GM12878 (cell line): ENCODE results near the gene TCIRG1. TPM values are rescaled to one million over a fixed set of nuclear protein-coding genes. Genes with fewer than 3 reads are reported as not detected.

Source experiments
- ATAC-seq: fragments of 200-7000 bp; cut with Tn5 transposase; 3 replicates; pipeline ENCODE4 v1.9.1; 2020; ENCODE audit warnings: mild to moderate bottlenecking, moderate library complexity
- BruUV-seq: library from RNA; stranded (reverse); fragments of 400-500 nt; replicated peaks from 2 replicates; lab custom pipeline; 2021; lab: Mats Ljungman, UMichigan
- CTCF ChIA-PET: fragments of 300-600 bp; sonication (Branson Sonifier 250); formaldehyde crosslinking; extraction: SDS; loops from one replicate; lab custom pipeline; 2021; ENCODE audit warnings: inconsistent platforms; lab: Yijun Ruan, JAX
- POLR2A ChIA-PET: fragments of 350-600 bp; formaldehyde crosslinking; extraction: SDS; loops from one replicate; lab custom pipeline; 2021; ENCODE audit warnings: inconsistent platforms; lab: Charles Lee
- RAD21 ChIA-PET: fragments of 300-600 bp; sonication (Branson Sonifier 250); formaldehyde crosslinking; loops from one replicate; lab custom pipeline; 2023; ENCODE audit warnings: antibody characterized with exemption; ENCODE audit not compliant: unreplicated experiment; lab: Charles Lee
- SMC1A ChIA-PET: fragments of 300-600 bp; sonication (Branson Sonifier 250); formaldehyde crosslinking; loops from one replicate; lab custom pipeline; 2023; ENCODE audit not compliant: unreplicated experiment, uncharacterized antibody; lab: Charles Lee
- DNase-seq: peaks from one replicate; pipeline ENCODE4 v3.0.0-alpha.2; 2011; ENCODE audit warnings: low read depth, low spot score
- FAIRE-seq: peaks from 3 replicates; lab custom pipeline; 2011; peaks lifted over from hg19 to GRCh38; lab: Jason Lieb, UNC
- H2AFZ ChIP-seq: 2 replicates; pipeline ENCODE4 v1.6.0; 2011; ENCODE audit warnings: low read depth, low read length, control low read depth; ENCODE audit not compliant: control insufficient read depth
- H3K27ac ChIP-seq: 2 replicates; pipeline ENCODE4 v1.5.1; 2011; ENCODE audit warnings: control low read depth; ENCODE audit not compliant: control insufficient read depth, insufficient read depth
- H3K27me3 ChIP-seq, 2 experiments: replicated peaks in 1 of 2; 2 replicates each; pipeline versions ENCODE4 v1.6.0 to v1.6.1; 2011; ENCODE audit warnings: low read length in 1 of 2; ENCODE audit not compliant: control insufficient read depth in 2 of 2, insufficient read depth in 2 of 2
- H3K36me3 ChIP-seq, 2 experiments: 2 replicates each; pipeline ENCODE4 v1.5.1; 2011; ENCODE audit warnings: low read length in 1 of 2; ENCODE audit not compliant: control insufficient read depth in 2 of 2, insufficient read depth in 2 of 2
- H3K4me1 ChIP-seq: 2 replicates; pipeline ENCODE4 v1.6.1; 2011; ENCODE audit warnings: mild to moderate bottlenecking, low read length, moderate library complexity, mixed read lengths; ENCODE audit not compliant: control insufficient read depth, insufficient read depth
- H3K4me2 ChIP-seq: 2 replicates; pipeline ENCODE4 v1.6.0; 2011; ENCODE audit warnings: control low read depth; ENCODE audit not compliant: control insufficient read depth, insufficient read depth
- H3K4me3 ChIP-seq: fragments of 200-600 bp; sonication (generic); 2 replicates; pipeline ENCODE4 v1.5.1; 2016
- H3K79me2 ChIP-seq: 2 replicates; pipeline ENCODE4 v1.6.0; 2011; ENCODE audit warnings: low read length; ENCODE audit not compliant: control insufficient read depth, insufficient read depth
- H3K9ac ChIP-seq: 2 replicates; pipeline ENCODE4 v1.8.0; 2011; ENCODE audit warnings: low read length, control low read depth, mixed read lengths; ENCODE audit not compliant: control insufficient read depth, insufficient read depth
- H3K9me3 ChIP-seq: replicated peaks from 3 replicates; pipeline ENCODE4 v1.5.1; 2011; ENCODE audit warnings: mild to moderate bottlenecking, low read length; ENCODE audit not compliant: control insufficient read depth, insufficient read depth
- H4K20me1 ChIP-seq: 2 replicates; pipeline ENCODE4 v1.6.0; 2011; ENCODE audit not compliant: control insufficient read depth, insufficient read depth
- HCFC1 ChIP-seq: fragments of 150-350 bp; IDR thresholded peaks from 2 replicates; pipeline ENCODE4 v1.6.1; 2014; ENCODE audit warnings: low read length
- LARP7 ChIP-seq: fragments of 450-650 bp; IDR thresholded peaks from 2 replicates; pipeline ENCODE4 v1.6.1; 2017; ENCODE audit warnings: mild to moderate bottlenecking
- MEF2B ChIP-seq: fragments of 450-650 bp; IDR thresholded peaks from 2 replicates; pipeline ENCODE4 v1.6.1; 2018; ENCODE audit warnings: mild to moderate bottlenecking, moderate library complexity; ENCODE audit not compliant: partially characterized antibody, poor library complexity, severe bottlenecking
- RAD21 ChIP-seq: IDR thresholded peaks from 2 replicates; pipeline ENCODE4 v1.6.1; 2011; ENCODE audit warnings: mild to moderate bottlenecking, low read depth, low read length, moderate library complexity; ENCODE audit not compliant: insufficient read depth
- SMAD1 ChIP-seq: fragments of 450-650 bp; IDR thresholded peaks from 2 replicates; pipeline ENCODE4 v1.6.1; 2018; ENCODE audit warnings: mild to moderate bottlenecking, low read depth; ENCODE audit not compliant: partially characterized antibody
- SREBF1 ChIP-seq: IDR thresholded peaks from 2 replicates; pipeline ENCODE4 v1.6.1; 2012; ENCODE audit warnings: mild to moderate bottlenecking, low read length
- SRF ChIP-seq, 2 experiments: IDR thresholded peaks; 2 replicates each; pipeline ENCODE4 v1.6.1; 2011; ENCODE audit warnings: low read depth in 2 of 2, low read length in 2 of 2, mild to moderate bottlenecking in 1 of 2, moderate library complexity in 1 of 2
- TBL1XR1 ChIP-seq: IDR thresholded peaks from 2 replicates; pipeline ENCODE4 v1.6.1; 2012; ENCODE audit warnings: low read depth, low read length, improper control_type of control experiment
- YY1 ChIP-seq: IDR thresholded peaks from 2 replicates; pipeline ENCODE4 v1.6.1; 2011; ENCODE audit warnings: low read depth, mild to moderate bottlenecking, low read length
- WGBS: methylation state at CpG from one replicate; pipeline ENCODE4 v1.1.6; 2016; ENCODE audit warnings: low lambda C conversion rate; ENCODE audit not compliant: insufficient replicate concordance, insufficient coverage; ENCODE audit errors: missing lambda C conversion rate; 5-methylcytosine and 5-hydroxymethylcytosine counted together
- in situ Hi-C: fragments of 300-500 bp; cut with MboI; formaldehyde crosslinking; loops from 9 replicates; pipeline ENCODE4 v1.14.3; 2018; ENCODE audit warnings: mixed read lengths
- intact Hi-C: fragments of 100-400 bp; cut with micrococcal nuclease; formaldehyde crosslinking; loops from one replicate; pipeline ENCODE4 v1.14.2; 2022; ENCODE audit not compliant: unreplicated experiment
- polyA plus RNA-seq, 11 experiments: library from polyadenylated mRNA; depleted of rRNA in 4 of 11; unstranded in 6 of 11; stranded (reverse) in 5 of 11; fragments of >200 nt; fragmentation: Nextera tagmentation in 4 of 11; fragmentation: Illumina TruSeq in 1 of 11; extraction: Ambion mirVana in 4 of 11; extraction: Trizol in 1 of 11; gene quantifications; 1 replicate in 1 of 11; 2 replicates in 10 of 11; pipeline versions ENCODE4 v1.2.1 to v1.2.3, GENCODE V29; 2011 to 2016; ENCODE audit warnings: inconsistent platforms in 2 of 11, missing spikeins in 2 of 11, low read depth in 1 of 11
- total RNA-seq, 4 experiments: library from RNA; depleted of rRNA in 3 of 4; stranded (reverse); fragments of >200 nt in 3 of 4; fragmentation: Illumina TruSeq in 1 of 4; extraction: Trizol in 1 of 4; gene quantifications; 2 replicates each; pipeline versions ENCODE4 v1.2.1 to v1.2.3, GENCODE V29; 2013 to 2021

Gene TCIRG1
- total and polyA plus RNA-seq, 10 of the 15 experiments (the other 5 are each of a cell fraction or from before 2014, with no cell fraction given) = 0.76 to 218 (median 87.4) TPM

- peaks cover 2 to 4% of the 10 kb centered on the region in 2 experiments; a peak in 3 of 4 replicates for H3K36me3 ChIP-seq
- ChIA-PET POLR2A (interaction anchor here (0.6 to 1.2 kb wide), 2 partner anchors 12 to 377 kb away, joined by 3 to 4 read pairs; no protein-coding TSS in a partner anchor), SMC1A (no interaction called here), RAD21 (interaction anchor here (1.4 kb wide), 1 partner anchor 19 kb away, joined by 3 read pairs; the partner anchor contains the start of gene ALDH3B1), CTCF (no interaction called here)
- in situ Hi-C loops (no loop called here), intact Hi-C loops (loop anchor here (10.0 kb wide), 1 partner anchor 426 kb away; no protein-coding TSS in a partner anchor)
- no TSS peak for BruUV-seq
- H3K4me2 ChIP-seq = peak overlapping the region; percentile 95
- H3K4me3 ChIP-seq = no peak overlapping the region
- no peaks in the 10 kb centered on the region for H4K20me1 ChIP-seq
- 69% methylated on average over 12 of the region's 12 CpGs for WGBS
- H2AFZ ChIP-seq = no peak overlapping the region
- H3K27me3 ChIP-seq = no peaks in the 10 kb centered on the region
- FAIRE-seq (no peak), DNase-seq (no peak), ATAC-seq (no peak)
- peaks cover 18% of the 10 kb centered on the region for H3K79me2 ChIP-seq
- H3K4me1 ChIP-seq = peaks cover 17% of the 10 kb centered on the region
- H3K9ac ChIP-seq = peak overlapping the region; percentile 75; the same call in 1 of the 2 replicates
- no peaks in the 10 kb centered on the region for H3K9me3 ChIP-seq
- no peak overlapping the region for H3K27ac ChIP-seq
- TF ChIP-seq RAD21 (no peak), YY1 (no peak), SREBF1 (no peak), SMAD1 (no peak), SRF (IDR thresholded peaks at IDR 0.05; ENCODE audit: low read depth in 2 of 2, low read length in 2 of 2) (no peak), LARP7 (no peak), MEF2B (no peak), HCFC1 (no peak), TBL1XR1 (no peak)
- TF ChIP-seq, all 136 proteins: peak for 0
Measured at GRCh38 chr11:68028802-68029545, 9.9 kb upstream of the TCIRG1 start.
